Right atrium auricular region (tissue), 2 donors: ENCODE results near the gene URM1. TPM values are rescaled to one million over a fixed set of nuclear protein-coding genes. Genes with fewer than 3 reads are reported as not detected.
"Not testable (repeated sequence)": the region's sequence is repeated elsewhere in the genome, so short reads cannot be mapped to it uniquely, and the experiment has no call there.

Experiments used
- DNase-seq: peaks from one replicate; pipeline ENCODE4 v3.0.0-alpha.2; 2019; ENCODE audit warnings: low spot score
- H3K27ac ChIP-seq, 2 donors: fragments of 200-600 bp; sonication (generic); 1 replicate in 1 of 2; 2 replicates in 1 of 2; pipeline ENCODE4 v1.5.1; 2016 to 2019
- H3K27me3 ChIP-seq, 2 donors: fragments of 200-600 bp; sonication (generic); one replicate each; pipeline versions ENCODE4 v1.5.1 to v1.6.0; 2017 to 2019
- H3K36me3 ChIP-seq: fragments of 200-600 bp; sonication (generic); one replicate; pipeline ENCODE4 v1.5.1; 2016
- H3K4me1 ChIP-seq, 2 donors: fragments of 200-600 bp; sonication (generic); one replicate each; pipeline versions ENCODE4 v1.5.1 to v1.6.0; 2017 to 2019
- H3K4me3 ChIP-seq, 2 donors: fragments of 200-600 bp; sonication (generic); 1 replicate in 1 of 2; 2 replicates in 1 of 2; pipeline ENCODE4 v1.5.1; 2017 to 2019; ENCODE audit warnings: mild to moderate bottlenecking in 1 of 2, moderate library complexity in 1 of 2
- H3K9me3 ChIP-seq, 2 donors: fragments of 200-600 bp; sonication (generic); one replicate each; pipeline ENCODE4 v1.5.1; 2019
- total RNA-seq, 2 donors: library from RNA; depleted of rRNA; stranded (reverse); fragments of >200 nt; gene quantifications; one replicate each; pipeline ENCODE4 v1.1.0, GENCODE V29; 2016
- TF ChIP-seq, protein P1 (sequence below), 2 donors: fragments of 200-600 bp; sonication (generic); IDR thresholded peaks; one replicate each; pipeline ENCODE4 v1.5.1; 2019; ENCODE audit warnings: antibody characterized with exemption in 2 of 2

The URM1 gene
- total RNA-seq, 2 donors from 2014 or later: 34.0 to 37.3 TPM

DNA sequence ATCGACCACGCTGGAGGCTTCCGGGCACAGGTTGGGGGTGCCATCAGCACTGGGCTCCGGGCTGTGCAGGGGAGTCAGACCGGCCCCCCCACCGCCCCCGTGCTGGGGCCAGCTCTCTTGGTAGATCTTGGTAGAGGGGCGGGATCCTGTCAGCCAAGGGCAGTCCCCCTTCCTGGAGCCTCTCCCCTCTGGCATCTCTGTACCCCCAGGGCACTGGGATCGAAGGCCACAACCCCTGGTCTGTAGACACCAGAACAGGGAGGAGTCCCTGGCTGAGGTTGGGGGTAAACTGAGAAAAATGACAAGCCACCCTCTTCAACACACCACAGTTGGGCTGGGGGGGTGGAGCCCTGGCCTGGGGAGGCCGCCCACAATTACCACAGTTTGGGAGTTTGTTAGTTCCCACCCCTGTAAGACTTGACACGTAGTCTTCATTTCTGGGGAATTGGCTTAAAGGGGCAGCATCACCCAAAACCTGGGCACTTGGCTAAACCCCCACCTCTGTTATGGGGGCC is 50.4 kb downstream of the URM1 start:
- Histone ChIP-seq H3K4me3 (peak overlapping the region; percentile 75 to 94), H3K36me3 (no peaks in the 10 kb centered on the region), H3K4me1 (peaks cover 5 to 22% of the 10 kb centered on the region in 2 donors), H3K27me3 (no peaks in the 10 kb centered on the region), H3K27ac (peak overlapping the region; percentile 73 to 76), H3K9me3 (no peaks in the 10 kb centered on the region)
- TF ChIP-seq, protein P1, sequence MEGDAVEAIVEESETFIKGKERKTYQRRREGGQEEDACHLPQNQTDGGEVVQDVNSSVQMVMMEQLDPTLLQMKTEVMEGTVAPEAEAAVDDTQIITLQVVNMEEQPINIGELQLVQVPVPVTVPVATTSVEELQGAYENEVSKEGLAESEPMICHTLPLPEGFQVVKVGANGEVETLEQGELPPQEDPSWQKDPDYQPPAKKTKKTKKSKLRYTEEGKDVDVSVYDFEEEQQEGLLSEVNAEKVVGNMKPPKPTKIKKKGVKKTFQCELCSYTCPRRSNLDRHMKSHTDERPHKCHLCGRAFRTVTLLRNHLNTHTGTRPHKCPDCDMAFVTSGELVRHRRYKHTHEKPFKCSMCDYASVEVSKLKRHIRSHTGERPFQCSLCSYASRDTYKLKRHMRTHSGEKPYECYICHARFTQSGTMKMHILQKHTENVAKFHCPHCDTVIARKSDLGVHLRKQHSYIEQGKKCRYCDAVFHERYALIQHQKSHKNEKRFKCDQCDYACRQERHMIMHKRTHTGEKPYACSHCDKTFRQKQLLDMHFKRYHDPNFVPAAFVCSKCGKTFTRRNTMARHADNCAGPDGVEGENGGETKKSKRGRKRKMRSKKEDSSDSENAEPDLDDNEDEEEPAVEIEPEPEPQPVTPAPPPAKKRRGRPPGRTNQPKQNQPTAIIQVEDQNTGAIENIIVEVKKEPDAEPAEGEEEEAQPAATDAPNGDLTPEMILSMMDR (IDR thresholded peaks at IDR 0.05): no peak
- no peak for DNase-seq

DNA sequence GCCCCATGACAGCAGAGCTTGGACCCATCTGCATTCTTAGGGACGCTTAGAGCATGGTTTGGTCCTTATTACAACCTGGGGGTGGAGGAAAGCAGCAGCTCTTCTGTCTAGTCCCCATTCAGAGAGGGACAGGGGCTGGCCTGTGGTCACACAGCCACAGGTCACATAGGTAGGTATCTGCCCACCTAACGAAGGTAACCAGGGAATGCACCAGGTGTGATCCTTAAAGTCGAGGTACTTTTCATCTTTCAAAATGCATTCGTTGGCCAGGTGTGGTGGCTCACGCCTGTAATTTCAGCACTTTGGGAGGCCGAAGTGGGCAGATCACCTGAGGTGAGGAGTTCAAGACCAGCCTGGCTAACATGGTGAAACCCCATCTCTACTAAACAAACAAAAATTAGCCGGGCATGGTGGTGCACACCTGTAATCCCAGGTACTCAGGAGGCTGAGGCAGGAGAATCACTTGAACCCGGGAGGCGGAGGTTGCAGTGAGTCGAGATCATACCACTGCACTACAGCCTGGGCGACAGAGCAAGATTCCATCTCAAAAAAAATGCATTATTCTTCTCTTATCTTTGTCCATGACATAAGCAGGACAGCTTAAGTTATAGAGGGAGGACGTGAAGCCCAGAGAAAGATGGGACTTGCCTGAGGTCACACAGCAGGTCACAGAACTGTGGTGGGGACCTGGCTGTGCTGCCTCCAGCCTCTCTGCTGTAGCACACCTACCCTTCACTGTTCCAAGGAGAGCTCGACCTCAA is 51.0 kb downstream of the URM1 start:
- H3K4me3 ChIP-seq, H3K36me3 ChIP-seq, DNase-seq, H3K9me3 ChIP-seq, H3K27me3 ChIP-seq: not testable (repeated sequence)
- Histone ChIP-seq H3K4me1 (peaks cover 5 to 22% of the 10 kb centered on the region in 2 donors), H3K27ac (peak overlapping the region in 1 of 2 donors; percentile 73)

DNA sequence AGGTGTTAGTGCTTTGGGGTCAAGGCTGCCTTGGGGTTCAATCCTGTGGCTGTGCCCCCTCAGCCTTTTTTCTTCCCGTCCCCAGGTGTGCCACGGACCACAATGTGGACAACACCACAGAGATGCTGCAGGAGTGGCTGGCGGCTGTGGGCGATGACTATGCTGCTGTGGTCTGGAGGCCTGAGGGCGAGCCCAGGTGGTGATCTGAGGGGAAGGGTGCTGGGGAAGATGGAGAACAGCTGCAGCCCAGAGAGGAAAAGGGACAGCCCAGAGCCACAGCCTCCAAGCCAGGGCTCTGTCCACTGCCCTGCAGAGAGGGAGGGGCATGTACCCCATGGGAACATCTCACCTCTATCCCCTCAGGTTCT is 51.6 kb downstream of the URM1 start:
- no peak for DNase-seq
- H3K4me3 ChIP-seq: no peak overlapping the region
- no peaks in the 10 kb centered on the region for H3K36me3 ChIP-seq
- no peaks in the 10 kb centered on the region for H3K27me3 ChIP-seq
- no peaks in the 10 kb centered on the region for H3K9me3 ChIP-seq
- H3K4me1 ChIP-seq: peaks cover 5 to 22% of the 10 kb centered on the region in 2 donors
- TF ChIP-seq, protein P1 (IDR thresholded peaks at IDR 0.05): no peak
- no peak overlapping the region for H3K27ac ChIP-seq

DNA sequence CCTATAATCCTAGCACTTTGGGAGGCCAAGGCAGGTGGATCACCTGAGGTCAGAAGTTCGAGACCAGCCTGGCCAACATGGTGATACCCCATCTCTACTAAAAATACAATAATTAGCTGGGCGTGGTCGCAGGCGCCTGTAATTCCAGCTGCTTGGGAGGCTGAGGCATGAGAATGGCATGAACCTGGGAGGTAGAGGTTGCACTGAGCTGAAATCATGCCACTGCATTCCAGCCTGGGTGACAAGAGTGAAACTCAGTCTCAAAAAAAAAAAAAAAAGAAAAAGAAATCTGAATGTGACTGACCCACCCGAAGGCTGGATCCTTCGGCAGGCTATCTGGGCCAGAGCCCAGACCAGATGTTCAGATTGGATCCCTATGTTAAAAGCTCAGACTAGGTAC is 52.2 kb downstream of the URM1 start:
- peaks cover 5 to 22% of the 10 kb centered on the region in 2 donors for H3K4me1 ChIP-seq
- H3K9me3 ChIP-seq, H3K4me3 ChIP-seq, H3K27ac ChIP-seq, DNase-seq, H3K27me3 ChIP-seq, H3K36me3 ChIP-seq: not testable (repeated sequence)

DNA sequence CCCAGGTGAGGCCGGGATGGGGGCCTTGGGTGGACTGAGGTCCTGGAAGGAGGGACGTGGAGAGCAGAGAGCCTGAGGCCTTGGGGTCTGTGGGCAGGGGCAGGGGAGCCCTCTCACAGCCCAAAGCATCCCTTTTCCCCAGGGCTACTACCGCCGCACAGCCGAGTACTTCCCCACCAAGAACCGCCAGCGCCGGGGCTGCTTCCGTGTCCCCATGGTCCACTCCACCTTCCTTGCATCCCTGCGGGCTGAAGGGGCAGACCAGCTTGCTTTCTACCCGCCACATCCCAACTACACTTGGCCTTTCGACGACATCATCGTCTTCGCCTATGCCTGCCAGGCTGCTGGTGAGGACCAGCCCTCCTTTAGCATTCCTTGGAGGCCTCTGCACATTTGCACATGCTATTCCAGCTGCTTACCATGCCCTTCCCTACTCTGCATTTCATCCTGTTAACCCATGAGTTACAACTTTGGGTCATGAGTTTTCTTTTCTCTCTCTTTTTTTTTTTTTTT is 53.1 kb downstream of the URM1 start:
- Histone ChIP-seq H3K27ac (no peak overlapping the region), H3K36me3 (no peaks in the 10 kb centered on the region), H3K9me3 (no peaks in the 10 kb centered on the region), H3K4me1 (peaks cover 3 to 17% of the 10 kb centered on the region in 2 donors), H3K4me3 (no peak overlapping the region), H3K27me3 (no peaks in the 10 kb centered on the region)
- DNase-seq: no peak
- TF ChIP-seq, protein P1 (IDR thresholded peaks at IDR 0.05): no peak

DNA sequence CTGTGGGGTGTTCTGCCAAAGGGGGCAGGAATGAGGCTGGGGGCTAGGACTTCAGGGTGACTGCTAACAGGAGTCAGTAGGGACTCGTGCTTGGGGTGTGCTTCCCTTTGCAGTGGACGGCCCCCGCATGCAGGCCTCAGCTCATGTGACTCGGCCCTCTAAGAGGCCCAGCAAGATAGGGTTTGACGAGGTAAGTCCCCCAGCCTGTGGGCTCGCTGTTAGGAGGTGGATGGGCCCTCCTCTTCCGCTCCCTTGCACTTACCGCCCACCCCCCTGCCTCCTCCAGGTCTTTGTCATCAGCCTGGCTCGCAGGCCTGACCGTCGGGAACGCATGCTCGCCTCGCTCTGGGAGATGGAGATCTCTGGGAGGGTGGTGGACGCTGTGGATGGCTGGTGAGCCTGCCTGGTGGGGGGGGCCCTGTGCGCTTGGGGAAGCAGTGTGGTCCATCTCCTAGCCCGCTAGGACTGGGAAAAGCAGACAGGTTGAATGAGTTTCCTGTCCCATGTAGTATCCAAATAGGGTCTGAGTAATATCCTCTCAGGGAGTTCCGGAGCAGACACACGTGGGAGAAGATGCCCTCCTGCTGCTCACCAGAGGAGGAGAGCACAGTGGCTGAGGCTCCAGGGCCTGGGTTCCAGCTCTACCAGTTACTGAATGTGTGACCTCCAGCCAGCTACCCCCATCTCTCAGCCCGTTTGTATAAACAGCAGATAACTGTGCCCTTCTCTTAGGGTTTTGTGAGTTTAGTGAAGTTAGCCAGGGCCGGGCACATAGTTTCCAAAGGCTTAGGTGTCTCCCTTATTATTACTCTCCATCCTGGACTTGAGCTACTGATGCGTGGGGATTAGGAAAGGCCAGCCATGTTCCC is 57.7 kb downstream of the URM1 start:
- TF ChIP-seq, protein P1 (IDR thresholded peaks at IDR 0.05): no peak
- Histone ChIP-seq H3K36me3 (no peaks in the 10 kb centered on the region), H3K9me3 (no peaks in the 10 kb centered on the region)

More for the DNA sequence above, 57.7 kb downstream of the URM1 start:
- H3K4me1 ChIP-seq: no peaks in the 10 kb centered on the region
- no peak overlapping the region for H3K27ac ChIP-seq
- DNase-seq: no peak
- H3K27me3 ChIP-seq: no peaks in the 10 kb centered on the region
- H3K4me3 ChIP-seq: no peak overlapping the region
